Measurements from ENCODE around the gene TET1. TPM values are rescaled to one million over a fixed set of nuclear protein-coding genes. Genes with fewer than 3 reads are reported as not detected.
A peak's percentile ranks its signal among the peaks of the same experiment; 100 is the strongest.

The TET1 gene
- total RNA-seq, 4 donors from 2014 or later, result 6.9 to 9.6 (median 8.8) TPM

DNA sequence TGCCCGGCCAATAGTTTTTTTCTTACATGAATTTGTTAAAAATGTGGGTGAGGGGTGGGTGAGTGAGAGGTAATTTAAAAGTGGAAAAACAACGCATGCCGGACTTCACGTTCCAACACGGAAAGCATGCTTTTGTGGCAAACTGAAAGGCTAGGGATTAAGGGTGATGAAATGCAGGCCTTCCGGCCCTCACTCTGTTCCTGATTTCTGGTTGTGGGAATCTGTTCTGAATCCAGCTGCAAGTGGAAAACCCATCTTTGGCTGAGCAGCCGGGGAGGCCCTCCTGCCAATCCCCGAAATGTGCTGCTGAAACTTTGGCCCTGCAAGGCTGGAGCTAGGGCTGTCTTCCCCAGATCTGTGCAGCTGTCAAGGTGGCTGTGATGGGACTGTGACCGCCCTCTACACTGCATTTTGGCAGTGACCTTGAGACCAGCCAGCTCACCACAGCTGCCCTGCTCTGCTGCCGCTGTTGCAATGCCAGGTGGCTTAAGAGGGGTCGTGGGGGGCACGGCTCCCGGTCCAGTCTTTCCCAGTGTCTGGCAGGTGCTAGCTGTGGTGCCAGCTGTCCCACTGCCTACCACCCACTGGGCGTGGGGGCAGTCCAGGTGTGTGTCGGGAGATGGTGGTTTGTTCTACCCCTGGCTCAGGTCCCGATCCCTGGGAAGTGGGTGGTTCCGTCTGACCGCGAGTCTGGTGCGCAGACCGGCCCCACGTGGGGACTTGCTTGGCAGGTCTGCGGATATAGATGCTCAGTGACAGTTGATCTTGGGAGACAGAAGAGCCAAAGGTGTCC is 39.0 kb downstream of the TET1 start:
- Histone ChIP-seq H3K27me3 (no peaks in the 10 kb centered on the region), H3K4me1 (peaks cover 35 to 49% (median 45%) of the 10 kb centered on the region in 4 donors), H3K27ac (replicated peaks in 1 of 4) (peak overlapping the region; percentile 78 to 83 (median 80)), H3K36me3 (no peaks in the 10 kb centered on the region), H3K9me3 (no peaks in the 10 kb centered on the region), H3K4me3 (peak overlapping the region; percentile 52 to 64 (median 58))
- 39% methylated on average over 16 of the region's 23 CpGs for WGBS
- intact Hi-C loops (cut with DNase I), result no loop called here
- TF ChIP-seq POLR2AphosphoS5 (IDR thresholded peaks at IDR 0.05) (peak; percentile 44 to 55), CTCF (IDR thresholded peaks at IDR 0.05) (no peak)
- no peak for DNase-seq (ENCODE audit: extremely low spot score)

GRCh38 chr10:68599771-68600040 is 39.6 kb downstream of the TET1 start:
- no peak for DNase-seq (ENCODE audit: extremely low spot score)
- Histone ChIP-seq H3K4me3 (peak overlapping the region; percentile 52 to 64 (median 58)), H3K9me3 (no peaks in the 10 kb centered on the region), H3K27me3 (no peaks in the 10 kb centered on the region), H3K27ac (replicated peaks in 1 of 4) (peak overlapping the region; percentile 78 to 83 (median 80)), H3K4me1 (peaks cover 35 to 49% (median 45%) of the 10 kb centered on the region in 4 donors), H3K36me3 (no peaks in the 10 kb centered on the region)
- WGBS, result 14% methylated on average over 3 of the region's 3 CpGs
- no peak for TF ChIP-seq POLR2A (IDR thresholded peaks at IDR 0.05; ENCODE audit: low read depth)
- TF ChIP-seq CTCF (IDR thresholded peaks at IDR 0.05), result no peak
- intact Hi-C loops (cut with DNase I), result loop anchor here (5.0 kb wide), 1 partner anchor 37 kb away; the partner anchor contains the start of gene TET1

- H3K4me3 ChIP-seq, result peak overlapping the region; percentile 52 to 64 (median 58)
- H3K4me1 ChIP-seq, result peaks cover 35 to 49% (median 45%) of the 10 kb centered on the region in 4 donors
- TF ChIP-seq EP300 (IDR thresholded peaks at IDR 0.05) (no peak), POLR2AphosphoS5 (IDR thresholded peaks at IDR 0.05) (peak; percentile 33 to 61)
- 2% methylated on average over 17 of the region's 17 CpGs for WGBS
- no peaks in the 10 kb centered on the region for H3K27me3 ChIP-seq
- intact Hi-C loops (cut with DNase I), result loop anchor here (5.0 kb wide), 1 partner anchor 38 kb away; the partner anchor contains the start of gene TET1
- no peaks in the 10 kb centered on the region for H3K36me3 ChIP-seq
- H3K27ac ChIP-seq (replicated peaks in 1 of 4), result peak overlapping the region; percentile 78 to 83 (median 80)
- DNase-seq (ENCODE audit: extremely low spot score), result no peak
- no peaks in the 10 kb centered on the region for H3K9me3 ChIP-seq
Measured at GRCh38 chr10:68600041-68600778, 40.1 kb downstream of the TET1 start.

DNA sequence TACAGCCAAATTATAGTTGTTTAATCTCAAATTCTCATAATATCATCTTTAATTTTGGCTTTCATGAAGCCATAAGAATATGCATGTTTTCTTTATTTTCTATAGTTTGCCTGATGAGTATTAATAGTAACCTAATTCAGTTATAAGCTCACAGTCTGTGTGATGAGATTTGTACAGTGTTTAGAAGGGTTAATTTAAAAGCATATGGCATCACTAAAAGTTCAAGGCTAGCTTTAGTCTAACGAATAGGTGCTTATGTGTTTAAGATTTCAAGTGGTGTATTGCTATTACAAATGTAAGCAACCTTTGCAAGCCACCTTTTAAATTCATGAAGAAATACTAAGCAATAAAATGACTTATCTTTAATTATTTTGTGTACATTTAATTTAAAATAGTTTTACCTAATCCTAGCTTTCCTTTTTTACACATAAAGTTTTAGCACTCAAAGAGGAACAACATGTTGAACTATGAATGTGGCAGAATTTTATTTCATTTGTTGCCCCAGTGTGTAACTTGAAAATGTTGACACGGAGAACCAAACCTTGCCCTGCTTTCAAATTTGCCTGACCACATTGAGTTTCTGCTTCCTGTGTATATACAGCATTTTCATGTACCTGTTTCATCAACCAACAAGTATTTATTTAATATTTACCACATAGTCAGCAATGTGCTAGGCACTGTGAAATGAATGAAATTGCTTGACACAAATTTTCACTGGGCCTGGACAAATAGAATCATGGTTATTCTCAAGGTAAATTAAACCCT is 41.5 kb downstream of the TET1 start:
- no peak overlapping the region for H3K4me3 ChIP-seq
- TF ChIP-seq POLR2A (IDR thresholded peaks at IDR 0.05; ENCODE audit: low read depth) (no peak), CTCF (IDR thresholded peaks at IDR 0.05) (no peak), EP300 (IDR thresholded peaks at IDR 0.05) (no peak), POLR2AphosphoS5 (IDR thresholded peaks at IDR 0.05) (no peak)
- no peaks in the 10 kb centered on the region for H3K36me3 ChIP-seq
- 40% methylated on average over 2 of the region's 2 CpGs for WGBS
- H3K4me1 ChIP-seq, result peaks cover 35 to 59% (median 55%) of the 10 kb centered on the region in 4 donors
- H3K9me3 ChIP-seq, result no peaks in the 10 kb centered on the region
- no peak for DNase-seq (ENCODE audit: extremely low spot score)
- intact Hi-C loops (cut with DNase I), result loop anchor here (5.0 kb wide), 1 partner anchor 39 kb away; the partner anchor contains the start of gene TET1
- no peaks in the 10 kb centered on the region for H3K27me3 ChIP-seq
- H3K27ac ChIP-seq (replicated peaks in 1 of 4), result peak overlapping the region in 2 of 4 donors; percentile 78

DNA sequence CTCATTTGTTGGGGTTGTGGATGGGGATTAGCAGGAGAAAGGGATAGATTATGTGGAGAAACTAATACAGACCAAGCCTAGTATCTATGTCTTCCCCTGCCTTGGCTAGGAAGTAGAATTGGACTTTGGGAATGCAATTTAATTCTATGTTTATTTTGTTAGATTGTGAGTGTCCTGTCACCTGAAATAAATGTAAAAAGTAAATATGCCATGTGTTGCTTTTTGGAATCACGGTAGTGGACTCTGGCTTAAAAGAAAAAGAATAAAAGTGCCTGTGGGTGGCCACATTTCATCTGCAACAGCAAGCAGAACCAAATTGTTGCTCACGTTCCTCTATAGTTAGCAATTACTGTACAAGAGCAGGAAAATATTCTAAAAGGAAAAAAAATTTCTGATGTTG is 42.3 kb downstream of the TET1 start:
- no peak overlapping the region for H3K4me3 ChIP-seq
- no peaks in the 10 kb centered on the region for H3K9me3 ChIP-seq
- H3K27ac ChIP-seq (replicated peaks in 1 of 4), result no peak overlapping the region
- DNase-seq (ENCODE audit: extremely low spot score), result no peak
- no peaks in the 10 kb centered on the region for H3K36me3 ChIP-seq
- WGBS, result 39% methylated on average over 2 of the region's 2 CpGs
- peaks cover 35 to 66% (median 63%) of the 10 kb centered on the region in 4 donors for H3K4me1 ChIP-seq
- no peaks in the 10 kb centered on the region for H3K27me3 ChIP-seq
- TF ChIP-seq POLR2A (IDR thresholded peaks at IDR 0.05; ENCODE audit: low read depth) (no peak), POLR2AphosphoS5 (IDR thresholded peaks at IDR 0.05) (no peak), EP300 (IDR thresholded peaks at IDR 0.05) (no peak), CTCF (IDR thresholded peaks at IDR 0.05) (no peak)
- intact Hi-C loops (cut with DNase I), result loop anchor here (5.0 kb wide), 1 partner anchor 40 kb away; the partner anchor contains the start of gene TET1
